Stimulated activated CD4-positive, alpha-beta T cell treated with anti-CD3 and anti-CD28 coated beads, Interleukin-4, amount 100 ng/mL, for 4 hours (primary cell): ENCODE data around the gene ZNF699.
"Not testable (repeated sequence)": the region's sequence is repeated elsewhere in the genome, so short reads cannot be mapped to it uniquely, and the experiment has no call there.

Experiments used
- DNase-seq, 2 experiments: peaks; one replicate each; pipeline ENCODE4 v3.0.0-alpha.2; 2020

Gene ZNF699

GRCh38 chr19:9309139-9309973 is at the start of gene ZNF699:
Gene ZNF699, minus strand, starts transcription at chr19:9309838. Its CDS starts 4,719 bp downstream, at chr19:9305119.
- DNase-seq: peak; percentile 98 to 99

- DNase-seq: no peak
Observed at GRCh38 chr19:9354651-9355050, 45.0 kb upstream of the ZNF699 start.

- DNase-seq: no peak
Observed at GRCh38 chr19:9353011-9353410, 43.4 kb upstream of the ZNF699 start.

- no peak for DNase-seq
Observed at GRCh38 chr19:9352505-9352904, 42.9 kb upstream of the ZNF699 start.

- no peak for DNase-seq
Observed at GRCh38 chr19:9348671-9349070, 39.0 kb upstream of the ZNF699 start.

GRCh38 chr19:9348253-9348652 is 38.6 kb upstream of the ZNF699 start:
- DNase-seq: no peak

GRCh38 chr19:9345005-9345404 is 35.4 kb upstream of the ZNF699 start:
- DNase-seq: no peak

GRCh38 chr19:9342610-9343304 is 33.1 kb upstream of the ZNF699 start:
- no peak for DNase-seq

- no peak for DNase-seq
Observed at GRCh38 chr19:9329999-9330398, 20.4 kb upstream of the ZNF699 start.

GRCh38 chr19:9324584-9324962 is 14.9 kb upstream of the ZNF699 start:
- no peak for DNase-seq

- DNase-seq: peak; percentile 95 to 97
Observed at GRCh38 chr19:9323919-9324583, 14.4 kb upstream of the ZNF699 start, which contains the start of gene ZNF559. Gene ZNF559, plus strand, starts transcription at chr19:9324179. Its CDS starts 14,371 bp downstream, at chr19:9338550.

GRCh38 chr19:9323557-9323918 is 13.9 kb upstream of the ZNF699 start:
- peak; percentile 9 to 40 for DNase-seq

- not testable (repeated sequence) for DNase-seq
Observed at GRCh38 chr19:9322201-9322600, 12.6 kb upstream of the ZNF699 start.

GRCh38 chr19:9321756-9322155 is 12.1 kb upstream of the ZNF699 start:
- not testable (repeated sequence) for DNase-seq

- DNase-seq: no peak
Observed at GRCh38 chr19:9321338-9321737, 11.7 kb upstream of the ZNF699 start.

- DNase-seq: no peak
Observed at GRCh38 chr19:9313756-9314155, 4.1 kb upstream of the ZNF699 start.

- peak in 1 of 2 experiments; percentile 81 for DNase-seq
Observed at GRCh38 chr19:9309974-9310446, 372 bp upstream of the ZNF699 start.

GRCh38 chr19:9308091-9308770 is 1.4 kb downstream of the ZNF699 start:
- no peak for DNase-seq

- DNase-seq: no peak
Observed at GRCh38 chr19:9306443-9306842, 3.2 kb downstream of the ZNF699 start.

GRCh38 chr19:9296336-9296735 is 13.3 kb downstream of the ZNF699 start:
- DNase-seq: no peak

GRCh38 chr19:9295411-9295849 is 14.2 kb downstream of the ZNF699 start:
- DNase-seq: no peak

- DNase-seq: no peak
Observed at GRCh38 chr19:9289231-9289884, 20.3 kb downstream of the ZNF699 start.
